Activated CD8-positive, alpha-beta memory T cell treated with anti-CD3 and anti-CD28 coated beads, Interleukin-2, amount 50 U/mL, for 48 hours (primary cell): ENCODE results near the gene IL27RA.

Experiments
- DNase-seq: peaks from one replicate; pipeline ENCODE4 v3.0.0-alpha.2; 2020

Gene IL27RA

GRCh38 chr19:14031719-14032480, at the start of gene IL27RA:
Gene IL27RA, plus strand, starts transcription at chr19:14031762. Its CDS starts 111 bp downstream, at chr19:14031873.
- DNase-seq, result peak; percentile 86

GRCh38 chr19:13981988-13982501, 49.5 kb upstream of the IL27RA start:
- no peak for DNase-seq

- no peak for DNase-seq
These were observed 48.8 kb upstream of the IL27RA start for GRCh38 chr19:13982773-13983172.

- DNase-seq, result no peak
These were observed 48.2 kb upstream of the IL27RA start for GRCh38 chr19:13983213-13983889.

GRCh38 chr19:13984186-13984585, 47.4 kb upstream of the IL27RA start:
- no peak for DNase-seq

GRCh38 chr19:13984875-13985741, 46.5 kb upstream of the IL27RA start:
- no peak for DNase-seq

- DNase-seq, result peak; percentile 73
These were observed 45.7 kb upstream of the IL27RA start for GRCh38 chr19:13985771-13986347.

GRCh38 chr19:13986348-13986904, 45.1 kb upstream of the IL27RA start:
- peak; percentile 99 for DNase-seq

- no peak for DNase-seq
These were observed 44.3 kb upstream of the IL27RA start for GRCh38 chr19:13987101-13987890.

- no peak for DNase-seq
These were observed 42.1 kb upstream of the IL27RA start for GRCh38 chr19:13989487-13989886.

- DNase-seq, result no peak
These were observed 41.5 kb upstream of the IL27RA start for GRCh38 chr19:13990085-13990484.

- no peak for DNase-seq
These were observed 39.5 kb upstream of the IL27RA start for GRCh38 chr19:13992025-13992424.

- DNase-seq, result no peak
These were observed 37.8 kb upstream of the IL27RA start for GRCh38 chr19:13993590-13994300.

- DNase-seq, result no peak
These were observed 36.4 kb upstream of the IL27RA start for GRCh38 chr19:13995017-13995728.

GRCh38 chr19:13995878-13996765, 35.4 kb upstream of the IL27RA start:
- DNase-seq, result no peak

GRCh38 chr19:13996928-13997630, 34.5 kb upstream of the IL27RA start:
- no peak for DNase-seq

- no peak for DNase-seq
These were observed 34.0 kb upstream of the IL27RA start for GRCh38 chr19:13997631-13997962.

- DNase-seq, result no peak
These were observed 33.1 kb upstream of the IL27RA start for GRCh38 chr19:13998426-13998825.

GRCh38 chr19:13999085-13999484, 32.5 kb upstream of the IL27RA start:
- DNase-seq, result no peak
